Loucy (cell line): ENCODE results near the gene GALNT18.

Source experiments
- CTCF ChIP-seq: fragments of 200-600 bp; sonication (generic); conservative IDR thresholded peaks from 2 replicates; pipeline ENCODE4 v1.5.1; 2014; ENCODE audit warnings: mild to moderate bottlenecking, antibody characterized with exemption, low read length
- EZH2phosphoT487 ChIP-seq: fragments of 200-600 bp; IDR thresholded peaks from 2 replicates; pipeline ENCODE4 v1.6.1; 2018; ENCODE audit warnings: antibody characterized with exemption, mild to moderate bottlenecking, moderate library complexity, borderline replicate concordance

- no peak for TF ChIP-seq CTCF
- TF ChIP-seq EZH2phosphoT487: no peak
These were observed 354.5 kb downstream of the GALNT18 start for GRCh38 chr11:11267312-11267711.
